Stimulated activated CD8-positive, alpha-beta memory T cell treated with anti-CD3 and anti-CD28 coated beads, Interleukin-7, amount 100 ng/mL, for 24 hours (primary cell): Measurements from ENCODE around the gene EIF4E3.

Experiments used
- DNase-seq: peaks from one replicate; pipeline ENCODE4 v3.0.0-alpha.2; 2020; ENCODE audit warnings: low read depth

Gene EIF4E3

GRCh38 chr3:71689291-71689690 lies 35.9 kb downstream of the EIF4E3 start:
- DNase-seq: no peak

- DNase-seq: no peak
These were observed 37.1 kb downstream of the EIF4E3 start for GRCh38 chr3:71688121-71688520.

GRCh38 chr3:71685686-71686085 lies 39.5 kb downstream of the EIF4E3 start:
- DNase-seq: no peak

- no peak for DNase-seq
These were observed 40.3 kb downstream of the EIF4E3 start for GRCh38 chr3:71684757-71685386.

- DNase-seq: no peak
These were observed 41.0 kb downstream of the EIF4E3 start for GRCh38 chr3:71684046-71684756.

- no peak for DNase-seq
These were observed 44.0 kb downstream of the EIF4E3 start for GRCh38 chr3:71681224-71681668.

- no peak for DNase-seq
These were observed 44.6 kb downstream of the EIF4E3 start for GRCh38 chr3:71680603-71681002.

GRCh38 chr3:71676931-71677330 lies 48.3 kb downstream of the EIF4E3 start:
- no peak for DNase-seq

- DNase-seq: no peak
These were observed 51.7 kb downstream of the EIF4E3 start for GRCh38 chr3:71673486-71673885.

- no peak for DNase-seq
These were observed 52.4 kb downstream of the EIF4E3 start for GRCh38 chr3:71672807-71673206.

GRCh38 chr3:71672340-71672739 lies 52.9 kb downstream of the EIF4E3 start:
- DNase-seq: no peak

GRCh38 chr3:71671216-71671845 lies 53.9 kb downstream of the EIF4E3 start:
- no peak for DNase-seq

- DNase-seq: no peak
These were observed 62.6 kb downstream of the EIF4E3 start for GRCh38 chr3:71662568-71662967.

- no peak for DNase-seq
These were observed 63.1 kb downstream of the EIF4E3 start for GRCh38 chr3:71662056-71662455.

- DNase-seq: no peak
These were observed 65.2 kb downstream of the EIF4E3 start for GRCh38 chr3:71659864-71660591.

- no peak for DNase-seq
These were observed 67.2 kb downstream of the EIF4E3 start for GRCh38 chr3:71657831-71658530.

GRCh38 chr3:71655061-71655460 lies 70.1 kb downstream of the EIF4E3 start:
- no peak for DNase-seq

- no peak for DNase-seq
These were observed 71.8 kb downstream of the EIF4E3 start for GRCh38 chr3:71653414-71653807.

GRCh38 chr3:71652781-71653413 lies 72.3 kb downstream of the EIF4E3 start:
- DNase-seq: no peak

- no peak for DNase-seq
These were observed 73.6 kb downstream of the EIF4E3 start for GRCh38 chr3:71651625-71652024.

GRCh38 chr3:71650372-71650771 lies 74.8 kb downstream of the EIF4E3 start:
- DNase-seq: no peak

- no peak for DNase-seq
These were observed 75.4 kb downstream of the EIF4E3 start for GRCh38 chr3:71649757-71650156.
